ENCODE data around the gene RPA1. TPM values are rescaled to one million over a fixed set of nuclear protein-coding genes. Genes with fewer than 3 reads are reported as not detected.

RPA1 gene
- total and polyA plus RNA-seq, 2 of the 8 experiments (the other 6 are each of a cell fraction or from before 2014, with no cell fraction given) = 79.1 to 194 TPM

GRCh38 chr17:1803280-1803679 is 26.5 kb upstream of the RPA1 start:
- Histone ChIP-seq H4K91ac (replicated peaks; ENCODE audit: insufficient read length, low read length) (no peak overlapping the region), H3K4me3 (ENCODE audit: extremely low read depth in 1 of 4, insufficient read depth in 2 of 4, low read depth in 3 of 4, low read length in 4 of 4) (no peak overlapping the region), H3K27me3 (replicated peaks in 1 of 4; ENCODE audit: control insufficient read depth in 3 of 4, extremely low read depth in 1 of 4, insufficient read depth in 3 of 4, low read length in 3 of 4) (no peaks in the 10 kb centered on the region), H3K18ac (ENCODE audit: extremely low read depth, low read length) (no peak overlapping the region), H3K23me2 (ENCODE audit: low read depth, low read length) (no peaks in the 10 kb centered on the region), H3K79me1 (ENCODE audit: low read depth, low read length) (no peaks in the 10 kb centered on the region; the same call in 1 of the 2 replicates), H3K79me2 (ENCODE audit: control insufficient read depth in 1 of 2, insufficient read depth in 2 of 2, low read length in 2 of 2) (no peaks in the 10 kb centered on the region; a peak in 1 of 4 replicates), H2AFZ (ENCODE audit: low read length) (no peak overlapping the region), H4K20me1 (replicated peaks in 1 of 2; ENCODE audit: control insufficient read depth in 1 of 2, insufficient read depth in 2 of 2, low read length in 2 of 2) (peaks cover 0 to 2% of the 10 kb centered on the region in 2 experiments), H2BK15ac (ENCODE audit: low read length) (no peak overlapping the region), H3K36me3 (ENCODE audit: control insufficient read depth in 2 of 4, insufficient read depth in 4 of 4, low read length in 3 of 4) (peaks cover 0 to 28% (median 23%) of the 10 kb centered on the region in 4 experiments; a peak in 7 of 8 replicates), H3K14ac (ENCODE audit: insufficient read length) (no peak overlapping the region), H3K9me3 (ENCODE audit: insufficient read depth in 2 of 2, low read depth in 1 of 2, low read length in 1 of 2) (no peaks in the 10 kb centered on the region), H3K27ac (ENCODE audit: low read depth, low read length) (no peak overlapping the region), H4K5ac (ENCODE audit: insufficient read length, low read depth, low read length) (no peak overlapping the region), H2BK5ac (ENCODE audit: low read depth, low read length) (no peak overlapping the region), H2AK5ac (ENCODE audit: low read depth, low read length) (no peak overlapping the region), H3K56ac (replicated peaks; ENCODE audit: insufficient read length, low read depth, low read length) (no peak overlapping the region), H2BK12ac (ENCODE audit: low read depth, low read length) (no peak overlapping the region), H3K4ac (replicated peaks; ENCODE audit: insufficient read length, low read depth, low read length) (no peak overlapping the region), H3K23ac (ENCODE audit: insufficient read length) (no peak overlapping the region), H2BK20ac (ENCODE audit: low read length) (no peak overlapping the region), H3K9ac (replicated peaks in 1 of 4; ENCODE audit: extremely low read depth in 1 of 4, low read depth in 3 of 4, low read length in 3 of 4) (no peak overlapping the region), H2BK120ac (replicated peaks; ENCODE audit: low read depth, low read length) (no peak overlapping the region), H4K8ac (ENCODE audit: extremely low read depth, insufficient read depth, low read length) (no peak overlapping the region), H3K4me1 (replicated peaks in 1 of 4; ENCODE audit: control insufficient read depth in 3 of 4, insufficient read depth in 4 of 4, low read length in 3 of 4) (no peaks in the 10 kb centered on the region), H3K4me2 (ENCODE audit: insufficient read depth in 1 of 2, low read depth in 2 of 2, low read length in 2 of 2) (no peak overlapping the region)
- ChIA-PET POLR2A (ENCODE audit: partially characterized antibody) (interaction anchor here (0.6 to 0.9 kb wide), 3 partner anchors 29 to 334 kb away, joined by 3 read pairs; no protein-coding TSS in a partner anchor), CTCF (ENCODE audit: partially characterized antibody) (interaction anchor here (0.6 to 1.4 kb wide), 5 partner anchors 8 to 442 kb away, joined by 3 to 5 read pairs (median 3); no protein-coding TSS in a partner anchor)
- DNase-seq (ENCODE audit: low read depth in 1 of 2, low spot score in 2 of 2) = no peak
- FAIRE-seq = no peak
- 86% methylated on average over 6 of the region's 6 CpGs; no CpG with 5 or more reads in 1 of the 2 experiments for WGBS, 2 experiments (ENCODE audit: extremely low coverage in 1 of 2, insufficient coverage in 1 of 2, insufficient read length in 1 of 2, insufficient replicate concordance in 2 of 2, low coverage in 1 of 2, low lambda C conversion rate in 2 of 2, missing lambda C conversion rate in 1 of 2)
- TF ChIP-seq YY1 (IDR thresholded peaks at IDR 0.05; ENCODE audit: low read depth, low read length) = no peak
- TF ChIP-seq POU5F1 (IDR thresholded peaks at IDR 0.05; ENCODE audit: low read depth, low read length) = no peak
- TF ChIP-seq TEAD4 (IDR thresholded peaks at IDR 0.05; ENCODE audit: low read depth, low read length) = no peak
- no peak for TF ChIP-seq POLR2A (IDR thresholded peaks at IDR 0.05; ENCODE audit: control extremely low read depth in 1 of 2, low read depth in 2 of 2, low read length in 2 of 2)
- TF ChIP-seq TAF1 (IDR thresholded peaks at IDR 0.05; ENCODE audit: low read depth, low read length) = no peak
- TF ChIP-seq TAF7 (optimal IDR thresholded peaks at IDR 0.05; ENCODE audit: borderline replicate concordance, low read depth, low read length) = no peak
- TF ChIP-seq BCL11A (IDR thresholded peaks at IDR 0.05; ENCODE audit: low read depth in 2 of 2, low read length in 2 of 2) = no peak
- no peak for TF ChIP-seq TBP (IDR thresholded peaks at IDR 0.05; ENCODE audit: low read depth, low read length)
- no peak for TF ChIP-seq PHF8 (conservative IDR thresholded peaks at IDR 0.05; ENCODE audit: low read depth, low read length)
- TF ChIP-seq, protein P1, sequence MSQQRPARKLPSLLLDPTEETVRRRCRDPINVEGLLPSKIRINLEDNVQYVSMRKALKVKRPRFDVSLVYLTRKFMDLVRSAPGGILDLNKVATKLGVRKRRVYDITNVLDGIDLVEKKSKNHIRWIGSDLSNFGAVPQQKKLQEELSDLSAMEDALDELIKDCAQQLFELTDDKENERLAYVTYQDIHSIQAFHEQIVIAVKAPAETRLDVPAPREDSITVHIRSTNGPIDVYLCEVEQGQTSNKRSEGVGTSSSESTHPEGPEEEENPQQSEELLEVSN (IDR thresholded peaks at IDR 0.05) = no peak
- TF ChIP-seq HDAC2 (IDR thresholded peaks at IDR 0.05; ENCODE audit: borderline replicate concordance in 1 of 2, low read depth in 2 of 2, low read length in 2 of 2) = no peak

Measured in H1 (cell line).